Caco-2 (cell line): Measurements from ENCODE around the gene RASSF7. TPM values are rescaled to one million over a fixed set of nuclear protein-coding genes. Genes with fewer than 3 reads are reported as not detected.
A peak's percentile ranks its signal among the peaks of the same experiment; 100 is the strongest.

Experiments
- BruUV-seq: library from RNA; stranded (reverse); fragments of 400-500 nt; replicated peaks from 2 replicates; lab custom pipeline; 2021; lab: Mats Ljungman, UMichigan
- CTCF ChIA-PET: fragments of 300-600 bp; sonication (Branson Sonifier 250); formaldehyde crosslinking; loops from one replicate; lab custom pipeline; 2022; ENCODE audit warnings: antibody characterized with exemption; lab: Charles Lee
- POLR2A ChIA-PET: fragments of 300-600 bp; sonication (Branson Sonifier 250); formaldehyde crosslinking; loops from one replicate; lab custom pipeline; 2022; ENCODE audit warnings: antibody characterized with exemption; lab: Charles Lee
- DNase-seq, 2 experiments: peaks; one replicate each; pipeline versions ENCODE4 v3.0.0 to v3.0.0-alpha.2; 2020 to 2022
- H3K27me3 ChIP-seq: replicated peaks from 2 replicates; pipeline ENCODE4 v1.6.0; 2011; ENCODE audit warnings: low read length; ENCODE audit not compliant: control insufficient read depth, insufficient read depth
- H3K36me3 ChIP-seq: 2 replicates; pipeline ENCODE4 v1.5.1; 2011; ENCODE audit warnings: low read length; ENCODE audit not compliant: control insufficient read depth, insufficient read depth
- H3K4me1 ChIP-seq: fragments of 250-450 bp; sonication (Bioruptor Pico); 2 replicates; pipeline ENCODE4 v1.5.1; 2020; ENCODE audit warnings: mild to moderate bottlenecking
- H3K4me3 ChIP-seq: 2 replicates; pipeline ENCODE4 v1.5.1; 2011; ENCODE audit warnings: low read depth, mild to moderate bottlenecking, control low read depth, low read length
- H3K9me3 ChIP-seq: fragments of 250-450 bp; sonication (Bioruptor Pico); 2 replicates; pipeline ENCODE4 v1.5.1; 2020; ENCODE audit warnings: mild to moderate bottlenecking, moderate library complexity
- H3K27ac Mint-ChIP-seq: one replicate; pipeline ENCODE4 v1.8.0; 2022; ENCODE audit warnings: mixed read lengths; ENCODE audit not compliant: unreplicated experiment
- H3K27me3 Mint-ChIP-seq: one replicate; pipeline ENCODE4 v1.8.0; 2022; ENCODE audit warnings: mixed read lengths; ENCODE audit not compliant: insufficient read depth, unreplicated experiment
- H3K36me3 Mint-ChIP-seq: one replicate; pipeline ENCODE4 v1.8.0; 2022; ENCODE audit warnings: mild to moderate bottlenecking, mixed read lengths; ENCODE audit not compliant: insufficient read depth, unreplicated experiment
- H3K4me1 Mint-ChIP-seq: one replicate; pipeline ENCODE4 v1.8.0; 2022; ENCODE audit warnings: low read depth, mixed read lengths; ENCODE audit not compliant: unreplicated experiment
- H3K4me3 Mint-ChIP-seq: one replicate; pipeline ENCODE4 v1.8.0; 2022; ENCODE audit warnings: mild to moderate bottlenecking, moderate library complexity, mixed read lengths; ENCODE audit not compliant: unreplicated experiment
- H3K9me3 Mint-ChIP-seq: one replicate; pipeline ENCODE4 v1.8.0; 2022; ENCODE audit warnings: mixed read lengths; ENCODE audit not compliant: unreplicated experiment
- intact Hi-C: fragments of 100-400 bp; cut with micrococcal nuclease; formaldehyde crosslinking; loops from one replicate; pipeline ENCODE4 v1.10.0; 2022; ENCODE audit not compliant: unreplicated experiment
- total RNA-seq: library from RNA; stranded (reverse); gene quantifications from 2 replicates; pipeline ENCODE4 v1.2.3, GENCODE V29; 2022
- TF ChIP-seq, protein P1 (sequence below), 2 experiments: fragments of 200-600 bp in 1 of 2; IDR thresholded peaks; 1 replicate in 1 of 2; 2 replicates in 1 of 2; pipeline versions ENCODE4 v1.5.1 to v1.8.0; 2011 to 2022; ENCODE audit warnings: antibody characterized with exemption in 1 of 2, control low read depth in 1 of 2, inconsistent platforms in 1 of 2, low read depth in 1 of 2, low read length in 1 of 2, mild to moderate bottlenecking in 1 of 2, moderate library complexity in 1 of 2; ENCODE audit not compliant: insufficient read depth in 1 of 2, severe bottlenecking in 1 of 2, unreplicated experiment in 1 of 2

The RASSF7 gene
- total RNA-seq, 1 experiment from 2014 or later: 65.5 TPM

DNA sequence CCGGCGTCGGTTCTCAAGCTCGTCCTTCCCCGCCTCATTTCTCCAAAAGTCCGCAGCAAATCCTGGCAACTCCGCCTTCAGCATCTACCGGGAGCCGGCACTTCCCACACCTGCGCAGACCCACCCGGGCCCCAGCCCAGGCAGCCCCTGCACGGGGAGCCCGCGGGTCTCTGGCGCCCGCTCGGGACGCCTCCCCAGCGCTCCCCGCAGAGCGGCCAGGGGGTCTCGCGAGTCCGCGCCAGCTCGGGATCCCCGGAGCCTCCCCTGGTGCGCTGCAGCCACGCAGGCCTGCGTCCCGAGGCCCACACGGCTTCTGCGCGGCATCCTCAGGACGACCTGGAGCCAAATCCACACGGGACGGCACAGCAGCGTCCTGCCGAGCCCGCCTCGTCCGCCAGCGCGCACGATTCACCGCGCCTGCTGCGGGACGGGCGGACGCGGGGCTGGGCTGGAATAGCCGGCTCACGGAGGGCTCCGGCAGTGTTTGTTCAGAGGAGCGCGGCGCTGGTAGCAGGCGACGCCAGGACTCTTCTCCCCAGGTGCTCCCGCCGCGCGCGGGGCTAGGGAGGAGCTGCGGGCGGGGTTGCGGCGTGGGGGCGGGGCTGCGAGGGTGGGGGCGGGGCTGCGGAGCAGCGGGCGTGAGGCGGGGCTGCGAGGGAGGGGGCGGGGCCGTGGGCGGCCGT lies 14.7 kb downstream of the RASSF7 start:
- Mint-ChIP-seq H3K27ac (peak overlapping the region; percentile 97), H3K4me1 (peaks cover 22% of the 10 kb centered on the region), H3K27me3 (no peaks in the 10 kb centered on the region), H3K9me3 (no peaks in the 10 kb centered on the region), H3K4me3 (peak overlapping the region; percentile 78), H3K36me3 (peaks cover 14% of the 10 kb centered on the region)
- ChIA-PET CTCF (interaction anchor here (0.7 to 1.1 kb wide), 7 partner anchors 9 to 121 kb away, joined by 3 to 6 read pairs (median 3); partner anchors contain the start of gene TMEM80), POLR2A (interaction anchor here (0.5 to 2.0 kb wide), 17 partner anchors 11 to 368 kb away, joined by 3 to 17 read pairs (median 5); partner anchors contain the start of genes BET1L, CEND1, DEAF1 and LMNTD2)
- no peaks in the 10 kb centered on the region for H3K27me3 ChIP-seq
- TSS peak; percentile 54 for BruUV-seq
- no peaks in the 10 kb centered on the region for H3K36me3 ChIP-seq
- no peaks in the 10 kb centered on the region for H3K9me3 ChIP-seq
- intact Hi-C loops: loop anchor here (5.0 kb wide), 1 partner anchor 37 kb away; no protein-coding TSS in a partner anchor
- TF ChIP-seq, protein P1, sequence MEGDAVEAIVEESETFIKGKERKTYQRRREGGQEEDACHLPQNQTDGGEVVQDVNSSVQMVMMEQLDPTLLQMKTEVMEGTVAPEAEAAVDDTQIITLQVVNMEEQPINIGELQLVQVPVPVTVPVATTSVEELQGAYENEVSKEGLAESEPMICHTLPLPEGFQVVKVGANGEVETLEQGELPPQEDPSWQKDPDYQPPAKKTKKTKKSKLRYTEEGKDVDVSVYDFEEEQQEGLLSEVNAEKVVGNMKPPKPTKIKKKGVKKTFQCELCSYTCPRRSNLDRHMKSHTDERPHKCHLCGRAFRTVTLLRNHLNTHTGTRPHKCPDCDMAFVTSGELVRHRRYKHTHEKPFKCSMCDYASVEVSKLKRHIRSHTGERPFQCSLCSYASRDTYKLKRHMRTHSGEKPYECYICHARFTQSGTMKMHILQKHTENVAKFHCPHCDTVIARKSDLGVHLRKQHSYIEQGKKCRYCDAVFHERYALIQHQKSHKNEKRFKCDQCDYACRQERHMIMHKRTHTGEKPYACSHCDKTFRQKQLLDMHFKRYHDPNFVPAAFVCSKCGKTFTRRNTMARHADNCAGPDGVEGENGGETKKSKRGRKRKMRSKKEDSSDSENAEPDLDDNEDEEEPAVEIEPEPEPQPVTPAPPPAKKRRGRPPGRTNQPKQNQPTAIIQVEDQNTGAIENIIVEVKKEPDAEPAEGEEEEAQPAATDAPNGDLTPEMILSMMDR (IDR thresholded peaks at IDR 0.05; ENCODE audit: insufficient read depth in 1 of 2, low read depth in 1 of 2, low read length in 1 of 2, severe bottlenecking in 1 of 2, unreplicated experiment in 1 of 2): no peak
- peak overlapping the region; percentile 96 for H3K4me3 ChIP-seq
- DNase-seq: peak; percentile 48 to 78
- H3K4me1 ChIP-seq: peaks cover 40% of the 10 kb centered on the region

DNA sequence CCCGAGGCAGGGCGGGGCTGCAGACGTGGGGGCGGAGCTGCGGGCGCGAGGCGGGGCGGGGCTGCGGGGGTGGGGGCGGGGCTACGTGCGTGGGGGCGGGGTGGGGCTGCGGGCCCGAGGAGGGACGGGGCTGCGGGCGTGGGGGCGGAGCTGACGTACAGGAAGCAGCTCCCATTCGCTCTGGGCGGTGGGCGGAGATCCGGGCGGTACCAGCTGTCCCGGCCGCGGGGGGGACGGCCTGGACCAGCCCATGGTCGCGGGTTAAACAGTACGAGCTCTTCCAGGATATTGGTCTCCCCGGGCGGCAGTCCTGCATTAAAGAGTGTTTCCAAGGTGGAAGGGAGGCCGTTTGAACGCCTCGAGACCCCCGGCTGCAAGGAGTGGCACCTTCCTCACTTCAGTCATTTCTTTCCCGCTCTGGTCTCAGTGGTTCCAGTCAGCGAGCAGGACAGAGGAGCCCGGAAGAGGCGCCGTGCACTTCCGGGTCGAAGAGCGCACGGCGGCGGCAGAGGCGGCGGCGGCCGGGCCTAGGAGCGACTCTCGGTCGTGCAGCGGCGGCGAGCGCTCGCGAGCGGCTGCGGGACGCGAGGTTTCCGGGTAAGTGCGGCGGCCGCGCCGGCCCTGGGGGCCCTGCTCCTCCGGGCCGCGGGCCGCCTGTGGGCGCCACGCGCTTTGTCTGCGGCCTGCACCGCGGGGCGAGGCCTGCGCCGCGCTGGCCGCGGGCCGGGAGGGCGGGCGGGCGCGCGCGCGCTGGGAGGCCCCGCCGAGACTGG lies 15.4 kb downstream of the RASSF7 start, which contains the start of gene PHRF1:
TSS of gene PHRF1 (plus strand) at position 475 of the 773 bp plus-strand sequence. CDS start 5,043 bp downstream, outside the sequence.
- DNase-seq: peak; percentile 95 to 97
- intact Hi-C loops: loop anchor here (2.0 to 5.0 kb wide), 2 partner anchors 15 to 36 kb away; partner anchors contain the start of genes LMNTD2 and RASSF7
- Histone ChIP-seq H3K9me3 (no peaks in the 10 kb centered on the region), H3K4me1 (peaks cover 36% of the 10 kb centered on the region), H3K27me3 (no peaks in the 10 kb centered on the region), H3K36me3 (no peaks in the 10 kb centered on the region), H3K4me3 (peak within 1 kb of the TSS; percentile 100)
- peaks cover 22% of the 10 kb centered on the region for H3K4me1 Mint-ChIP-seq
- peak within 1 kb of the TSS; percentile 97 for H3K27ac Mint-ChIP-seq
- peaks cover 20% of the 10 kb centered on the region for H3K36me3 Mint-ChIP-seq
- TF ChIP-seq, protein P1 (IDR thresholded peaks at IDR 0.05; ENCODE audit: insufficient read depth in 1 of 2, low read depth in 1 of 2, low read length in 1 of 2, severe bottlenecking in 1 of 2, unreplicated experiment in 1 of 2): no peak
- ChIA-PET POLR2A (interaction anchor here (0.5 to 2.0 kb wide), 18 partner anchors 11 to 369 kb away, joined by 3 to 17 read pairs (median 5); partner anchors contain the start of genes BET1L, CEND1, DEAF1 and LMNTD2), CTCF (interaction anchor here (0.6 to 1.1 kb wide), 8 partner anchors 10 to 120 kb away, joined by 3 to 6 read pairs (median 3); partner anchors contain the start of gene TMEM80)
- no TSS peak for BruUV-seq
- H3K4me3 Mint-ChIP-seq: peak within 1 kb of the TSS; percentile 78
- no peaks in the 10 kb centered on the region for H3K27me3 Mint-ChIP-seq
- H3K9me3 Mint-ChIP-seq: no peaks in the 10 kb centered on the region
